Adrenal gland (tissue), 12 donors: ENCODE results near the gene CCDC57. TPM values are rescaled to one million over a fixed set of nuclear protein-coding genes. Genes with fewer than 3 reads are reported as not detected.

Experiments
- DNase-seq, 7 donors: peaks; one replicate each; pipeline ENCODE4 v3.0.0-alpha.2; 2019 to 2020
- H3K27ac ChIP-seq, 5 donors: fragments of 200-600 bp; sonication (generic) in 4 of 5; 1 replicate in 3 of 5; 2 replicates in 2 of 5; pipeline versions ENCODE4 v1.5.1 to v1.8.0; 2016 to 2020; ENCODE audit warnings: mild to moderate bottlenecking in 1 of 5
- H3K27me3 ChIP-seq: fragments of 200-600 bp; 2 replicates; pipeline ENCODE4 v1.8.0; 2021
- H3K36me3 ChIP-seq, 2 donors: fragments of 200-600 bp; replicated peaks in 1 of 2; 1 replicate in 1 of 2; 2 replicates in 1 of 2; pipeline versions ENCODE4 v1.5.1 to v1.8.0; 2018 to 2022
- H3K4me1 ChIP-seq, 2 donors: fragments of 200-600 bp; replicated peaks in 1 of 2; 1 replicate in 1 of 2; 2 replicates in 1 of 2; pipeline versions ENCODE4 v1.5.1 to v1.8.0; 2018 to 2021
- H3K4me3 ChIP-seq, 4 donors: fragments of 200-600 bp; sonication (generic) in 3 of 4; one replicate each; pipeline ENCODE4 v1.5.1; 2016 to 2018
- H3K9me3 ChIP-seq, 3 donors: fragments of 200-600 bp; sonication (generic) in 1 of 3; replicated peaks in 1 of 3; 1 replicate in 2 of 3; 2 replicates in 1 of 3; pipeline versions ENCODE4 v1.5.1 to v1.8.0; 2016 to 2021
- CTCF ChIP-seq, 6 experiments: fragments of 450-650 bp in 4 of 6; fragments of 200-600 bp in 2 of 6; sonication (generic) in 1 of 6; IDR thresholded peaks; 1 replicate in 5 of 6; 2 replicates in 1 of 6; pipeline versions ENCODE4 v1.5.1 to v1.8.0; 2016 to 2021; ENCODE audit warnings: antibody characterized with exemption in 6 of 6, mild to moderate bottlenecking in 2 of 6, moderate library complexity in 1 of 6
- POLR2A ChIP-seq, 2 donors: fragments of 450-650 bp; IDR thresholded peaks; one replicate each; pipeline ENCODE4 v1.6.1; 2017; ENCODE audit warnings: antibody characterized with exemption in 2 of 2, mild to moderate bottlenecking in 2 of 2, moderate library complexity in 1 of 2
- WGBS, 4 donors: extraction: QIAGEN DNeasy Blood & Tissue Kit in 2 of 4; methylation state at CpG; one replicate each; pipeline versions ENCODE4 v1.1.5 to v1.1.7; 2013 to 2017; 5-methylcytosine and 5-hydroxymethylcytosine counted together
- intact Hi-C, 2 donors: fragments of 100-400 bp; cut with DNase I; formaldehyde crosslinking; loops; one replicate each; pipeline versions ENCODE4 v1.14.1 to v1.15.0; 2022 to 2023
- polyA plus RNA-seq, 3 donors: library from polyadenylated mRNA; stranded (reverse); fragments of 200-250 nt in 2 of 3; fragments of 350-450 nt in 1 of 3; fragmentation: Illumina TruSeq in 1 of 3; extraction: RNeasy Lipid Tissue Mini Kit (QIAGEN cat#74804) in 1 of 3; gene quantifications; one replicate each; pipeline ENCODE4 v1.2.3, GENCODE V29; 2013 to 2014
- total RNA-seq, 9 donors: library from RNA; depleted of rRNA in 4 of 9; stranded (reverse); fragments of >200 nt in 4 of 9; fragments of 120-200 nt in 1 of 9; fragmentation: NEBNext Ultra II Directional in 1 of 9; extraction: Animal tissue kit (Norgen Biotek cat#: 25700) in 1 of 9; gene quantifications; one replicate each; pipeline versions ENCODE4 v1.1.0 to v1.2.4, GENCODE V29; 2013 to 2023
- donor health status: healthy with polysubstance abuse.
- donor health status: Bipolar disorder and iron deficiency.
- donor health status: DM: yes; HTN: yes; CAD: no.
- donor health status: DM: no; HTN: no; CAD: no.
- donor health status: DM: no; HTN: no; CAD: no.
- donor health status: DM: yes; HTN: yes; CAD: no.

The CCDC57 gene
- total and polyA plus RNA-seq, 12 donors: 7.1 to 275 (median 28.8) TPM

GRCh38 chr17:82061047-82061925 is 151.4 kb downstream of the CCDC57 start:
- WGBS, 4 donors: 88 to 89% (median 88%) methylated on average over 23 to 34 of the region's 34 CpGs; no CpG with 5 or more reads in 1 of the 4 donors
- H3K36me3 ChIP-seq: peaks cover 0 to 62% of the 10 kb centered on the region in 2 donors
- H3K4me3 ChIP-seq: no peak overlapping the region
- TF ChIP-seq CTCF (IDR thresholded peaks at IDR 0.05) (no peak), POLR2A (IDR thresholded peaks at IDR 0.05) (no peak)
- H3K27ac ChIP-seq: no peak overlapping the region
- H3K9me3 ChIP-seq: no peaks in the 10 kb centered on the region
- no peak for DNase-seq
- H3K27me3 ChIP-seq: no peaks in the 10 kb centered on the region
- peaks cover 23 to 30% of the 10 kb centered on the region in 2 donors for H3K4me1 ChIP-seq
- intact Hi-C loops: no loop called here

DNA sequence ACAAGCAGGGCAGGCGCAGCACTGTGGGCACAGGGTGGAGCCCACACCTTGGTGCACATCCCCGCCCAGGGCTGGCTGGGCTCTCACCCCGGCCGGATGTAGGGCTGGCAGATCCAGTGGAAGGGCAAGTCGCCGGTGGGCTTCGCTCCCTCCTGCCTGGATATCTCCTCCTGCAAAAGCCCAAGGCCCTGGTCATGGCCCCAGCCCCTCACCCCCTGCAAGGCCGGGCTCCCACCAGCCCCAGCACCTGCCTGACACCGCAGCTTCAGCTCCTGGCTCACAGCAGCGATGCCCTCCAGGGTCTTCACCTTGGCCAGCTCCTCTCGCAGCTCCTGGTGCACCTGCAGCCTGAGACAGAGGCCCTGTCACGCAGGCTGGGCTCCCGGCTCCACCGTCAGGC is 152.0 kb downstream of the CCDC57 start:
- Histone ChIP-seq H3K36me3 (peaks cover 0 to 69% of the 10 kb centered on the region in 2 donors), H3K27me3 (no peaks in the 10 kb centered on the region), H3K27ac (no peak overlapping the region), H3K4me3 (no peak overlapping the region), H3K9me3 (no peaks in the 10 kb centered on the region), H3K4me1 (peaks cover 18 to 24% of the 10 kb centered on the region in 2 donors)
- intact Hi-C loops: no loop called here
- WGBS, 4 donors: 77 to 88% (median 86%) methylated on average over 7 to 14 of the region's 14 CpGs
- TF ChIP-seq POLR2A (IDR thresholded peaks at IDR 0.05): no peak
- DNase-seq: peak in 1 of 7 donors; percentile 4

GRCh38 chr17:82060001-82060380 is 152.7 kb downstream of the CCDC57 start:
- 79 to 88% (median 82%) methylated on average over 7 to 16 of the region's 16 CpGs for WGBS, 4 donors
- DNase-seq: peak in 1 of 7 donors; percentile 3
- Histone ChIP-seq H3K4me1 (peaks cover 17 to 23% of the 10 kb centered on the region in 2 donors), H3K27me3 (no peaks in the 10 kb centered on the region), H3K27ac (no peak overlapping the region), H3K36me3 (peaks cover 0 to 75% of the 10 kb centered on the region in 2 donors), H3K4me3 (no peak overlapping the region), H3K9me3 (no peaks in the 10 kb centered on the region)
- TF ChIP-seq CTCF (IDR thresholded peaks at IDR 0.05) (no peak), POLR2A (IDR thresholded peaks at IDR 0.05) (no peak)
- intact Hi-C loops: no loop called here

GRCh38 chr17:82059272-82060000 is 153.2 kb downstream of the CCDC57 start:
- WGBS, 4 donors: 78 to 95% (median 89%) methylated on average over 4 to 19 of the region's 19 CpGs
- H3K27me3 ChIP-seq: no peaks in the 10 kb centered on the region
- peaks cover 0 to 80% of the 10 kb centered on the region in 2 donors for H3K36me3 ChIP-seq
- intact Hi-C loops: no loop called here
- no peak overlapping the region for H3K27ac ChIP-seq
- peak in 1 of 7 donors; percentile 6 for DNase-seq
- TF ChIP-seq POLR2A (IDR thresholded peaks at IDR 0.05) (no peak), CTCF (IDR thresholded peaks at IDR 0.05) (no peak)
- H3K9me3 ChIP-seq: no peaks in the 10 kb centered on the region
- peaks cover 12 to 17% of the 10 kb centered on the region in 2 donors for H3K4me1 ChIP-seq
- no peak overlapping the region for H3K4me3 ChIP-seq
